ENCODE data around the gene INHA.

- TF ChIP-seq CTCF (IDR thresholded peaks at IDR 0.05) (no peak), POLR2A (IDR thresholded peaks at IDR 0.05) (no peak)
These were observed 46.4 kb upstream of the INHA start for GRCh38 chr2:219525533-219526232.

All from right lobe of liver (tissue), 4 donors.